OCI-LY1 (cell line): ENCODE measurements around the gene AXIN1.

Experiments used
- H2AFZ ChIP-seq: fragments of 200-600 bp; sonication (generic), shearing (Covaris generic); 2 replicates; pipeline ENCODE4 v1.6.0; 2014; ENCODE audit warnings: antibody characterized with exemption, mild to moderate bottlenecking, low read length
- H3F3A ChIP-seq: fragments of 200-600 bp; sonication (generic), shearing (Covaris generic); 2 replicates; pipeline ENCODE4 v1.6.0; 2014; ENCODE audit warnings: mild to moderate bottlenecking, antibody characterized with exemption, low read length, moderate library complexity; ENCODE audit not compliant: insufficient read depth
- H3K27ac ChIP-seq: fragments of 200-600 bp; sonication (generic); 2 replicates; pipeline ENCODE4 v1.5.1; 2014; ENCODE audit warnings: low read length, mixed run types, mild to moderate bottlenecking, low read depth; ENCODE audit not compliant: poor library complexity, severe bottlenecking
- H3K27me3 ChIP-seq: fragments of 200-600 bp; sonication (generic); 2 replicates; pipeline ENCODE4 v1.6.0; 2014; ENCODE audit warnings: antibody characterized with exemption, mild to moderate bottlenecking, low read length, moderate library complexity; ENCODE audit not compliant: insufficient read depth
- H3K36me3 ChIP-seq: fragments of 200-600 bp; sonication (generic); 2 replicates; pipeline ENCODE4 v1.6.1; 2014; ENCODE audit warnings: mild to moderate bottlenecking, antibody characterized with exemption, low read length, moderate library complexity, mixed read lengths; ENCODE audit not compliant: insufficient read depth
- H3K4me1 ChIP-seq: fragments of 200-600 bp; sonication (generic); 2 replicates; pipeline ENCODE4 v1.5.1; 2014; ENCODE audit warnings: mild to moderate bottlenecking, low read length, moderate library complexity; ENCODE audit not compliant: insufficient read depth, severe bottlenecking
- H3K4me2 ChIP-seq: fragments of 200-600 bp; sonication (generic), shearing (Covaris generic); 2 replicates; pipeline ENCODE4 v1.6.1; 2014; ENCODE audit warnings: low read length
- H3K4me3 ChIP-seq: fragments of 200-600 bp; sonication (generic); 2 replicates; pipeline ENCODE4 v1.5.1; 2014; ENCODE audit warnings: low read length, low read depth, mild to moderate bottlenecking, mixed read lengths; ENCODE audit not compliant: poor library complexity, severe bottlenecking
- H3K79me2 ChIP-seq: fragments of 200-600 bp; shearing (Covaris generic); 2 replicates; pipeline ENCODE4 v1.6.1; 2016; ENCODE audit warnings: mixed run types, low read length, mixed read lengths; ENCODE audit not compliant: insufficient read depth
- H3K9ac ChIP-seq: fragments of 200-600 bp; sonication (generic), shearing (Covaris generic); 2 replicates; pipeline ENCODE4 v1.6.1; 2014; ENCODE audit warnings: mild to moderate bottlenecking, low read length, mixed read lengths
- H3K9me2 ChIP-seq: fragments of 200-600 bp; sonication (generic), shearing (Covaris generic); 2 replicates; pipeline ENCODE4 v1.6.1; 2014; ENCODE audit warnings: low read depth, mild to moderate bottlenecking, low read length, mixed read lengths
- H3K9me3 ChIP-seq: fragments of 200-600 bp; shearing (Covaris generic); 2 replicates; pipeline ENCODE4 v1.6.1; 2014; ENCODE audit warnings: low read length, mixed read lengths
- H4K20me1 ChIP-seq: fragments of 200-600 bp; sonication (generic), shearing (Covaris generic); 2 replicates; pipeline ENCODE4 v1.6.0; 2016; ENCODE audit warnings: mild to moderate bottlenecking, low read length; ENCODE audit not compliant: insufficient read depth
- EZH2 ChIP-seq: fragments of 200-600 bp; sonication (generic), shearing (Covaris generic); IDR thresholded peaks from 2 replicates; pipeline ENCODE4 v1.8.0; 2017; ENCODE audit warnings: borderline replicate concordance, mixed run types, mild to moderate bottlenecking, antibody characterized with exemption, low read length, moderate library complexity, mixed read lengths
- TF ChIP-seq, protein P1 (sequence below): fragments of 200-600 bp; sonication (generic), shearing (Covaris generic); IDR thresholded peaks from 2 replicates; pipeline ENCODE4 v1.5.1; 2017; ENCODE audit warnings: mild to moderate bottlenecking, antibody characterized with exemption, low read length, moderate library complexity, mixed read lengths

AXIN1 gene

GRCh38 chr16:381012-381788 is 28.7 kb upstream of the AXIN1 start:
- H2AFZ ChIP-seq: no peak overlapping the region
- TF ChIP-seq EZH2: no peak
- TF ChIP-seq, protein P1, sequence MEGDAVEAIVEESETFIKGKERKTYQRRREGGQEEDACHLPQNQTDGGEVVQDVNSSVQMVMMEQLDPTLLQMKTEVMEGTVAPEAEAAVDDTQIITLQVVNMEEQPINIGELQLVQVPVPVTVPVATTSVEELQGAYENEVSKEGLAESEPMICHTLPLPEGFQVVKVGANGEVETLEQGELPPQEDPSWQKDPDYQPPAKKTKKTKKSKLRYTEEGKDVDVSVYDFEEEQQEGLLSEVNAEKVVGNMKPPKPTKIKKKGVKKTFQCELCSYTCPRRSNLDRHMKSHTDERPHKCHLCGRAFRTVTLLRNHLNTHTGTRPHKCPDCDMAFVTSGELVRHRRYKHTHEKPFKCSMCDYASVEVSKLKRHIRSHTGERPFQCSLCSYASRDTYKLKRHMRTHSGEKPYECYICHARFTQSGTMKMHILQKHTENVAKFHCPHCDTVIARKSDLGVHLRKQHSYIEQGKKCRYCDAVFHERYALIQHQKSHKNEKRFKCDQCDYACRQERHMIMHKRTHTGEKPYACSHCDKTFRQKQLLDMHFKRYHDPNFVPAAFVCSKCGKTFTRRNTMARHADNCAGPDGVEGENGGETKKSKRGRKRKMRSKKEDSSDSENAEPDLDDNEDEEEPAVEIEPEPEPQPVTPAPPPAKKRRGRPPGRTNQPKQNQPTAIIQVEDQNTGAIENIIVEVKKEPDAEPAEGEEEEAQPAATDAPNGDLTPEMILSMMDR: no peak
- peak overlapping the region; percentile 97 for H3K9ac ChIP-seq
- H3K79me2 ChIP-seq: no peaks in the 10 kb centered on the region
- H3K4me3 ChIP-seq: peak overlapping the region; percentile 98
- no peaks in the 10 kb centered on the region for H3K9me3 ChIP-seq
- no peaks in the 10 kb centered on the region for H3K27me3 ChIP-seq
- peaks cover 37% of the 10 kb centered on the region for H3K4me1 ChIP-seq
- H4K20me1 ChIP-seq: no peaks in the 10 kb centered on the region
- H3K36me3 ChIP-seq: peaks cover 10% of the 10 kb centered on the region
- no peak overlapping the region for H3K27ac ChIP-seq
- H3K4me2 ChIP-seq: peak overlapping the region; percentile 96
- H3F3A ChIP-seq: no peaks in the 10 kb centered on the region
- H3K9me2 ChIP-seq: no peaks in the 10 kb centered on the region

- Histone ChIP-seq H3K4me2 (peak overlapping the region; percentile 96), H3F3A (no peaks in the 10 kb centered on the region), H3K27me3 (no peaks in the 10 kb centered on the region), H3K9me2 (no peaks in the 10 kb centered on the region), H2AFZ (no peak overlapping the region), H3K9ac (peak overlapping the region; percentile 97), H3K4me1 (peaks cover 33% of the 10 kb centered on the region), H4K20me1 (no peaks in the 10 kb centered on the region), H3K4me3 (peak overlapping the region; percentile 98), H3K79me2 (no peaks in the 10 kb centered on the region), H3K27ac (no peak overlapping the region), H3K36me3 (peaks cover 16% of the 10 kb centered on the region), H3K9me3 (no peaks in the 10 kb centered on the region)
- TF ChIP-seq EZH2: no peak
- TF ChIP-seq, protein P1: no peak
These were observed 28.2 kb upstream of the AXIN1 start for GRCh38 chr16:380762-381011.

DNA sequence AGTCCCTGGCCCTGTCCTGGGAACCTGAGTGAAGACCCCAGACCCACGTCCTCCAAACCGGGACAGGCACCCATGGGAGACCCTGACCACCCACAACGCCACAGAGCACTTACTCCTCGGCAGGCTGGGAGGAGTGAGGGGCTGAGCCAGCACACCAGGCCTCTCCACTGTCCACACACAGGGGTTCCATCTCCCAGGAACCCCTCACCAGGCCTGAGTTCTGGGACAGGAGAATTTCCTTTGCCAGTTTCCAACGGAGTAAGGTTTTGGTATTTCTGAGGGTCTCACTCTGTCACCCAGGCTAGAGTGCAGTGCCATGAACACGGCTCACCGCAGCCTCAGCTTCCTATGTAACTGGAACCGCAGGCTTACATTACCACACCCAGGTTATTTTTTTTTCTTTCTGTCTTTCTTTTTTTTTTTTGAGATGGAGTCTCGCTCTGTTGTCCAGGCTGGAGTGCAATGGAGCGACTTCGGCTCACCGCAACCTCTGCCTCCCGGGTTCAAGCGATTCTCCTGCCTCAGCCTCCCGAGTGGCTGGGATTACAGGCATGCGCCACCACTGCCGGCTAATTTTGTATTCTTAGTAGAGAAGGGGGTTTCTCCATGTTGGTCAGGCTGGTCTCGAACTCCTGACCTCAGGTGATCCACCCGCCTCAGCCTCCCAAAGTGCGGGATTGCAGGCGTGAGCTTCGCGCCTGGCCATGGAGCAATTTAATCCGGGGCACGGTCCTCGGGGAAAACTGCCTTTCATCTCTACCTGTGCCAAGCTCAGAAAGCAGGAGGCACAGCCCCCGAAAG is 27.6 kb upstream of the AXIN1 start:
- Histone ChIP-seq H3F3A (no peaks in the 10 kb centered on the region), H3K9me2 (no peaks in the 10 kb centered on the region), H3K79me2 (no peaks in the 10 kb centered on the region), H3K4me3 (peak overlapping the region; percentile 98), H4K20me1 (no peaks in the 10 kb centered on the region), H3K4me2 (peak overlapping the region; percentile 96), H3K27me3 (no peaks in the 10 kb centered on the region), H3K9ac (no peak overlapping the region), H3K27ac (no peak overlapping the region), H3K36me3 (peaks cover 16% of the 10 kb centered on the region; the same call in 1 of the 2 replicates), H3K9me3 (no peaks in the 10 kb centered on the region), H2AFZ (no peak overlapping the region), H3K4me1 (peaks cover 33% of the 10 kb centered on the region)
- TF ChIP-seq, protein P1: no peak
- TF ChIP-seq EZH2: no peak
